ENCODE data around the gene PCSK5. TPM values are rescaled to one million over a fixed set of nuclear protein-coding genes. Genes with fewer than 3 reads are reported as not detected.

Gene PCSK5
- total RNA-seq, 2 experiments from 2014 or later, result 0.76 TPM; not detected in 1

DNA sequence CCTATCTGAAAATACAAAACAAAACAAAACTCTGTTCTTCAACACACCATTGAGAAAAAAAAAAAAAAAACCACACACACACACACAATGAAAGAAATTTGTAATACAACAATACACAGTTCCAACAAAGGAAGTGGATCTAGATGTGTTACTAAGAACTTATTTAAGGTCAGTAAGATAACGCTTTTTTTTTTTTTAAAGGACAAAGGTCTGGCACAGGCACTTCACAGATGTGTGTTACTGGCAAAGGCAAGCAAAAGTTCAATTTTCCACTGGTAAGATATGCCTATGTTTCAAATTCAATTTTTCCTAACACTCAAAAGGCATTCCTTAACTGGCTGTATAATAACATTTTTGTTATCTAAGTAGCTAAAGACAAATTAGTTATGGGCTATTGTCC is 500.2 kb downstream of the PCSK5 start:
- POLR2A ChIA-PET, result interaction anchor here (0.6 to 5.2 kb wide), 2 partner anchors 20 to 29 kb away, joined by 4 to 74 read pairs; no protein-coding TSS in a partner anchor
- H3K27ac ChIP-seq (ENCODE audit: low read depth, low read length, poor library complexity, severe bottlenecking), result no peak overlapping the region

DNA sequence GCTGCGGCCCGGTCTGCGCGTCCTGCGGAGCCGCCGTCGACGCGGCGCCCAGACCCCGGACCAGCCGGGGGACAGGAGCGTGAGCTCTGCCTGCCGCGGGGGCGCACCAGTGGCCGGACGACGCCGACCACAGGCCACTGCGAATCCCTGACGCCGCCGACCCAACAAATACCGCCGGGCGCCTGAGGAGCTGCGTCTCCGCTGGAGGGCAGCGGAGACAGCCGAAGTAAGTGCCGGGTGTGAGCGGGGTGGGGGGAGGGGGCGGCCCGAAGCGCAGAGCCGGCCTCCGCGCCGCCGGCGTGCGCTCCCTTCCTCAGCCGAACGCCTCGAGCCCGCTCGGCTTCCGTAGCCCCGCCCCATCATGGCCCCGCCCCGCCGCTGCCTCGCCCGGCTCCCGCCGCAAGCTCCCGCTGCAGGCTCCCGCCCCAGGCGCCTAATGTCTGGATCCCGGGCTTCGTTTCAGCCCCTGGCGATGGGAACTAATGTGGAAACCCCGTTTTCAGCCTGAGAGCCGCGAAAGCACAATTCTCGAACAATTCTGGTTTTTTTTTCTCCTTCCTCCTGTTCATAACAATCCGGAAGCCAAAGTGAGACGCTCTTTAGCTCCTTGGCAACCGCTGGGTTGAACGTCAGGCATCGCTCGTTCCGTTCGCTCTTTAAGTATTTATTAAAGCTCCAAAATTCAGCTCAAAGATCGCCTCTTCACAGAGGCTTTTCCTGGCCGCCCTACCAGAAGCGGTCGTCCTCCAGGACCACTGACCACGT is 503.9 kb downstream of the PCSK5 start, which contains the start of gene RFK:
Gene RFK (minus strand): TSS at position 232 of the 765 bp plus-strand sequence. CDS start 255 bp downstream, outside the sequence.
- ChIA-PET POLR2A (interaction anchor here (0.5 to 5.2 kb wide), 21 partner anchors 8 to 1308 kb away, joined by 3 to 74 read pairs (median 3); no protein-coding TSS in a partner anchor), CTCF (ENCODE audit: unreplicated experiment) (interaction anchor here (0.5 to 2.1 kb wide), 7 partner anchors 11 to 1950 kb away, joined by 3 to 6 read pairs (median 4); no protein-coding TSS in a partner anchor)
- BruUV-seq (replicated peaks), result TSS peak; percentile 80
- Histone ChIP-seq H4K20me1 (ENCODE audit: insufficient read depth, low read length) (no peaks in the 10 kb centered on the region), H2AFZ (ENCODE audit: low read length) (peak within 1 kb of the TSS; percentile 90), H3K4me3 (ENCODE audit: low read depth, low read length, poor library complexity, severe bottlenecking) (peak within 1 kb of the TSS; percentile 82), H3K36me3 (ENCODE audit: insufficient read depth, low read length) (peaks cover 29% of the 10 kb centered on the region), H3K9me2 (ENCODE audit: insufficient read depth, low read length) (no peaks in the 10 kb centered on the region), H3K4me2 (ENCODE audit: low read length) (peak within 1 kb of the TSS; percentile 92), H3K79me2 (ENCODE audit: insufficient read depth, low read depth, low read length) (peaks cover 34% of the 10 kb centered on the region), H3K9me3 (ENCODE audit: low read length) (peaks cover 13% of the 10 kb centered on the region), H3K4me1 (ENCODE audit: insufficient read depth, low read length, poor library complexity, severe bottlenecking) (peaks cover 24% of the 10 kb centered on the region), H3K27ac (ENCODE audit: low read depth, low read length, poor library complexity, severe bottlenecking) (peak within 1 kb of the TSS; percentile 77)
- intact Hi-C loops (cut with micrococcal nuclease; ENCODE audit: unreplicated experiment), result loop anchor here (2.0 to 10.0 kb wide), 3 partner anchors 52 to 1440 kb away; partner anchors contain the start of genes C9orf40 and VPS13A
- peak; percentile 93 for DNase-seq (ENCODE audit: low spot score)
- TF ChIP-seq, protein P1, sequence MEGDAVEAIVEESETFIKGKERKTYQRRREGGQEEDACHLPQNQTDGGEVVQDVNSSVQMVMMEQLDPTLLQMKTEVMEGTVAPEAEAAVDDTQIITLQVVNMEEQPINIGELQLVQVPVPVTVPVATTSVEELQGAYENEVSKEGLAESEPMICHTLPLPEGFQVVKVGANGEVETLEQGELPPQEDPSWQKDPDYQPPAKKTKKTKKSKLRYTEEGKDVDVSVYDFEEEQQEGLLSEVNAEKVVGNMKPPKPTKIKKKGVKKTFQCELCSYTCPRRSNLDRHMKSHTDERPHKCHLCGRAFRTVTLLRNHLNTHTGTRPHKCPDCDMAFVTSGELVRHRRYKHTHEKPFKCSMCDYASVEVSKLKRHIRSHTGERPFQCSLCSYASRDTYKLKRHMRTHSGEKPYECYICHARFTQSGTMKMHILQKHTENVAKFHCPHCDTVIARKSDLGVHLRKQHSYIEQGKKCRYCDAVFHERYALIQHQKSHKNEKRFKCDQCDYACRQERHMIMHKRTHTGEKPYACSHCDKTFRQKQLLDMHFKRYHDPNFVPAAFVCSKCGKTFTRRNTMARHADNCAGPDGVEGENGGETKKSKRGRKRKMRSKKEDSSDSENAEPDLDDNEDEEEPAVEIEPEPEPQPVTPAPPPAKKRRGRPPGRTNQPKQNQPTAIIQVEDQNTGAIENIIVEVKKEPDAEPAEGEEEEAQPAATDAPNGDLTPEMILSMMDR (conservative IDR thresholded peaks at IDR 0.05; ENCODE audit: low read length), result peak; percentile 71
- no peak for TF ChIP-seq EZH2phosphoT487 (IDR thresholded peaks at IDR 0.05; ENCODE audit: borderline replicate concordance, low read depth, low read length)

More for the DNA sequence above, 500.2 kb downstream of the PCSK5 start:
- no TSS peak for BruUV-seq (replicated peaks)
- Histone ChIP-seq H3K36me3 (ENCODE audit: insufficient read depth, low read length) (peaks cover 63% of the 10 kb centered on the region), H4K20me1 (ENCODE audit: insufficient read depth, low read length) (no peaks in the 10 kb centered on the region), H3K9me2 (ENCODE audit: insufficient read depth, low read length) (no peaks in the 10 kb centered on the region), H3K9me3 (ENCODE audit: low read length) (peaks cover 13% of the 10 kb centered on the region), H3K79me2 (ENCODE audit: insufficient read depth, low read depth, low read length) (peaks cover 34% of the 10 kb centered on the region), H3K4me2 (ENCODE audit: low read length) (peak overlapping the region; percentile 15), H2AFZ (ENCODE audit: low read length) (no peak overlapping the region), H3K4me1 (ENCODE audit: insufficient read depth, low read length, poor library complexity, severe bottlenecking) (peaks cover 21% of the 10 kb centered on the region), H3K4me3 (ENCODE audit: low read depth, low read length, poor library complexity, severe bottlenecking) (no peak overlapping the region)
- intact Hi-C loops (cut with micrococcal nuclease; ENCODE audit: unreplicated experiment), result loop anchor here (5.0 to 10.0 kb wide), 2 partner anchors 787 to 1436 kb away; partner anchors contain the start of genes C9orf40 and VPS13A
- TF ChIP-seq EZH2phosphoT487 (IDR thresholded peaks at IDR 0.05; ENCODE audit: borderline replicate concordance, low read depth, low read length), result no peak
- TF ChIP-seq, protein P1 (conservative IDR thresholded peaks at IDR 0.05; ENCODE audit: low read length), result no peak
- DNase-seq (ENCODE audit: low spot score), result no peak
- CTCF ChIA-PET (ENCODE audit: unreplicated experiment), result no interaction called here

Measured in OCI-LY7 (cell line).